CD8-positive, alpha-beta memory T cell (primary cell): Measurements from ENCODE around the gene UMAD1. TPM values are rescaled to one million over a fixed set of nuclear protein-coding genes. Genes with fewer than 3 reads are reported as not detected.

Experiments used
- CTCF ChIA-PET: fragments of 350-600 bp; sonication (Branson Sonifier 250); formaldehyde crosslinking; loops from one replicate; lab custom pipeline; 2021; ENCODE audit warnings: antibody characterized with exemption; lab: Charles Lee
- POLR2A ChIA-PET: fragments of 350-600 bp; sonication (Branson Sonifier 250); formaldehyde crosslinking; loops from one replicate; lab custom pipeline; 2021; ENCODE audit warnings: antibody characterized with exemption; lab: Charles Lee
- DNase-seq, 5 donors: peaks; one replicate each; pipeline versions ENCODE4 v3.0.0 to v3.0.0-alpha.2; 2020 to 2022; ENCODE audit warnings: mixed read lengths in 1 of 5
- H3K27ac ChIP-seq: one replicate; pipeline ENCODE4 v1.7.0; 2013; ENCODE audit warnings: low read depth, mild to moderate bottlenecking, low read length, moderate library complexity
- H3K27me3 ChIP-seq: 2 replicates; pipeline ENCODE4 v1.7.0; 2013; ENCODE audit warnings: low read length, mild to moderate bottlenecking; ENCODE audit not compliant: insufficient read depth, poor library complexity, severe bottlenecking
- H3K36me3 ChIP-seq: 2 replicates; pipeline ENCODE4 v1.7.0; 2013; ENCODE audit warnings: mild to moderate bottlenecking, low read length, moderate library complexity; ENCODE audit not compliant: insufficient read depth
- H3K4me1 ChIP-seq: 2 replicates; pipeline ENCODE4 v1.7.0; 2013; ENCODE audit warnings: mild to moderate bottlenecking, low read length, moderate library complexity; ENCODE audit not compliant: insufficient read depth
- H3K4me3 ChIP-seq: 2 replicates; pipeline ENCODE4 v1.7.0; 2013; ENCODE audit warnings: mild to moderate bottlenecking, low read length
- H3K9me3 ChIP-seq: 2 replicates; pipeline ENCODE4 v1.7.0; 2013; ENCODE audit warnings: mild to moderate bottlenecking, low read length
- H3K27ac Mint-ChIP-seq, 8 donors: one replicate each; pipeline ENCODE4 v1.8.0; 2020 to 2021; ENCODE audit warnings: mixed read lengths in 8 of 8, mild to moderate bottlenecking in 6 of 8, inconsistent platforms in 3 of 8, moderate library complexity in 3 of 8
- H3K27me3 Mint-ChIP-seq, 2 donors: one replicate each; pipeline ENCODE4 v1.8.0; 2020 to 2021; ENCODE audit warnings: mixed read lengths in 2 of 2, mild to moderate bottlenecking in 1 of 2, moderate library complexity in 1 of 2
- H3K36me3 Mint-ChIP-seq, 3 donors: one replicate each; pipeline ENCODE4 v1.8.0; 2020 to 2021; ENCODE audit warnings: mixed read lengths in 3 of 3, inconsistent platforms in 1 of 3, mild to moderate bottlenecking in 1 of 3
- H3K4me1 Mint-ChIP-seq, 3 donors: one replicate each; pipeline ENCODE4 v1.8.0; 2020 to 2021; ENCODE audit warnings: mixed read lengths in 3 of 3, inconsistent platforms in 1 of 3, mild to moderate bottlenecking in 1 of 3
- H3K4me3 Mint-ChIP-seq, 7 donors: one replicate each; pipeline ENCODE4 v1.8.0; 2020 to 2021; ENCODE audit warnings: mixed read lengths in 7 of 7, mild to moderate bottlenecking in 6 of 7, moderate library complexity in 4 of 7, inconsistent platforms in 2 of 7
- H3K9me3 Mint-ChIP-seq, 5 donors: one replicate each; pipeline ENCODE4 v1.8.0; 2020 to 2022; ENCODE audit warnings: mixed read lengths in 5 of 5, mild to moderate bottlenecking in 3 of 5, moderate library complexity in 2 of 5, inconsistent platforms in 1 of 5
- polyA plus RNA-seq: library from polyadenylated mRNA; unstranded; fragments of 300-500 nt; fragmentation: Illumina TruSeq; gene quantifications from one replicate; pipeline ENCODE4 v1.2.3, GENCODE V29; 2021
- total RNA-seq, 2 experiments: library from RNA; stranded (reverse); gene quantifications; one replicate each; pipeline ENCODE4 v1.2.3, GENCODE V29; 2021

UMAD1 gene
- 10 to 100 TPM; 13.5 to 14.8 TPM for total RNA-seq
- polyA plus RNA-seq: 27.4 TPM

GRCh38 chr7:7640221-7641128 lies at the start of gene UMAD1:
Gene UMAD1, plus strand, starts transcription at chr7:7640752. Its CDS starts 32,620 bp downstream, at chr7:7673372.
- Mint-ChIP-seq H3K4me3 (peak within 1 kb of the TSS; percentile 80 to 99 (median 97)), H3K27ac (peak within 1 kb of the TSS; percentile 94 to 99 (median 98)), H3K4me1 (peaks cover 42 to 59% (median 58%) of the 10 kb centered on the region in 3 donors), H3K27me3 (peaks cover 0 to 3% of the 10 kb centered on the region in 2 donors), H3K9me3 (no peaks in the 10 kb centered on the region), H3K36me3 (peaks cover 1 to 57% (median 13%) of the 10 kb centered on the region in 3 donors)
- peak; percentile 95 to 99 (median 99) for DNase-seq
- H3K9me3 ChIP-seq: no peaks in the 10 kb centered on the region
- peaks cover 22% of the 10 kb centered on the region for H3K4me1 ChIP-seq
- H3K27me3 ChIP-seq: no peaks in the 10 kb centered on the region
- H3K36me3 ChIP-seq: peaks cover 5% of the 10 kb centered on the region
- POLR2A ChIA-PET: interaction anchor here (0.8 to 2.7 kb wide), 12 partner anchors 12 to 557 kb away, joined by 3 to 36 read pairs (median 4); partner anchors contain the start of genes C1GALT1 and GLCCI1
- peak within 1 kb of the TSS; percentile 97 for H3K4me3 ChIP-seq
- H3K27ac ChIP-seq: peak within 1 kb of the TSS; percentile 97
- CTCF ChIA-PET: interaction anchor here (1.0 to 2.0 kb wide), 11 partner anchors 11 to 576 kb away, joined by 3 to 6 read pairs (median 3); partner anchors contain the start of genes C1GALT1 and GLCCI1

GRCh38 chr7:7595451-7595850 lies 45.1 kb upstream of the UMAD1 start:
- ChIA-PET CTCF (interaction anchor here (0.9 to 1.6 kb wide), 8 partner anchors 10 to 701 kb away, joined by 3 to 7 read pairs (median 4); partner anchors contain the start of gene UMAD1), POLR2A (no interaction called here)
- peaks cover 10 to 14% (median 10%) of the 10 kb centered on the region in 3 donors for H3K4me1 Mint-ChIP-seq
- H3K9me3 Mint-ChIP-seq: peaks cover 0 to 2% (median 0%) of the 10 kb centered on the region in 5 donors
- H3K27me3 Mint-ChIP-seq: no peaks in the 10 kb centered on the region
- no peak overlapping the region for H3K27ac ChIP-seq
- peak in 2 of 5 donors; percentile 10 to 21 for DNase-seq
- peak overlapping the region in 1 of 8 donors; percentile 22 for H3K27ac Mint-ChIP-seq
- H3K36me3 ChIP-seq: peaks cover 13% of the 10 kb centered on the region
- H3K36me3 Mint-ChIP-seq: peaks cover 19 to 58% (median 20%) of the 10 kb centered on the region in 3 donors
- H3K4me3 Mint-ChIP-seq: no peak overlapping the region
- H3K4me3 ChIP-seq: no peak overlapping the region
- H3K9me3 ChIP-seq: no peaks in the 10 kb centered on the region
- H3K4me1 ChIP-seq: no peaks in the 10 kb centered on the region
- H3K27me3 ChIP-seq: no peaks in the 10 kb centered on the region

GRCh38 chr7:7596176-7596575 lies 44.4 kb upstream of the UMAD1 start:
- peaks cover 0 to 5% (median 2%) of the 10 kb centered on the region in 5 donors for H3K9me3 Mint-ChIP-seq
- ChIA-PET POLR2A (no interaction called here), CTCF (interaction anchor here (1.0 to 1.6 kb wide), 5 partner anchors 11 to 700 kb away, joined by 3 to 7 read pairs (median 4); partner anchors contain the start of gene UMAD1)

GRCh38 chr7:7607010-7607409 lies 33.5 kb upstream of the UMAD1 start:
- DNase-seq: no peak
- Histone ChIP-seq H3K27me3 (no peaks in the 10 kb centered on the region), H3K4me1 (no peaks in the 10 kb centered on the region), H3K9me3 (no peaks in the 10 kb centered on the region), H3K27ac (no peak overlapping the region), H3K4me3 (no peak overlapping the region), H3K36me3 (peaks cover 13% of the 10 kb centered on the region)
- Mint-ChIP-seq H3K4me1 (no peaks in the 10 kb centered on the region), H3K27me3 (no peaks in the 10 kb centered on the region), H3K4me3 (no peak overlapping the region), H3K36me3 (peaks cover 5 to 26% (median 13%) of the 10 kb centered on the region in 3 donors), H3K27ac (no peak overlapping the region), H3K9me3 (no peaks in the 10 kb centered on the region)
- ChIA-PET POLR2A (no interaction called here), CTCF (interaction anchor here (0.7 kb wide), 1 partner anchor 592 kb away, joined by 3 read pairs; no protein-coding TSS in a partner anchor)

More at GRCh38 chr7:7596176-7596575, 44.4 kb upstream of the UMAD1 start:
- no peaks in the 10 kb centered on the region for H3K27me3 ChIP-seq
- H3K27ac ChIP-seq: no peak overlapping the region
- DNase-seq: no peak
- no peaks in the 10 kb centered on the region for H3K4me1 ChIP-seq
- H3K4me3 Mint-ChIP-seq: peak overlapping the region in 1 of 7 donors; percentile 39
- H3K36me3 ChIP-seq: peaks cover 8% of the 10 kb centered on the region
- H3K4me3 ChIP-seq: no peak overlapping the region
- peaks cover 10 to 14% (median 10%) of the 10 kb centered on the region in 3 donors for H3K4me1 Mint-ChIP-seq
- no peaks in the 10 kb centered on the region for H3K27me3 Mint-ChIP-seq
- H3K36me3 Mint-ChIP-seq: peaks cover 18 to 53% (median 22%) of the 10 kb centered on the region in 3 donors
- no peaks in the 10 kb centered on the region for H3K9me3 ChIP-seq
- H3K27ac Mint-ChIP-seq: peak overlapping the region in 1 of 8 donors; percentile 51

GRCh38 chr7:7609330-7609729 lies 31.2 kb upstream of the UMAD1 start:
- H3K4me1 ChIP-seq: no peaks in the 10 kb centered on the region
- ChIA-PET POLR2A (no interaction called here), CTCF (no interaction called here)
- Mint-ChIP-seq H3K4me1 (no peaks in the 10 kb centered on the region), H3K36me3 (peaks cover 5 to 26% (median 13%) of the 10 kb centered on the region in 3 donors), H3K9me3 (no peaks in the 10 kb centered on the region), H3K27me3 (no peaks in the 10 kb centered on the region), H3K4me3 (no peak overlapping the region), H3K27ac (no peak overlapping the region)
- no peaks in the 10 kb centered on the region for H3K27me3 ChIP-seq
- H3K36me3 ChIP-seq: peaks cover 13% of the 10 kb centered on the region
- no peak overlapping the region for H3K4me3 ChIP-seq
- H3K9me3 ChIP-seq: no peaks in the 10 kb centered on the region
- DNase-seq: no peak
- H3K27ac ChIP-seq: no peak overlapping the region

- H3K9me3 ChIP-seq: no peaks in the 10 kb centered on the region
- H3K4me1 ChIP-seq: no peaks in the 10 kb centered on the region
- Mint-ChIP-seq H3K27me3 (no peaks in the 10 kb centered on the region), H3K27ac (no peak overlapping the region), H3K4me1 (peaks cover 0 to 2% (median under 1%) of the 10 kb centered on the region in 3 donors), H3K4me3 (no peak overlapping the region), H3K9me3 (no peaks in the 10 kb centered on the region), H3K36me3 (peaks cover 4 to 13% (median 11%) of the 10 kb centered on the region in 3 donors)
- DNase-seq: no peak
- POLR2A ChIA-PET: no interaction called here
- H3K27ac ChIP-seq: no peak overlapping the region
- H3K36me3 ChIP-seq: no peaks in the 10 kb centered on the region
- H3K27me3 ChIP-seq: no peaks in the 10 kb centered on the region
- CTCF ChIA-PET: interaction anchor here (1.3 kb wide), 1 partner anchor 578 kb away, joined by 3 read pairs; no protein-coding TSS in a partner anchor
- H3K4me3 ChIP-seq: no peak overlapping the region
Observed at GRCh38 chr7:7612519-7612918, 28.0 kb upstream of the UMAD1 start.

GRCh38 chr7:7613210-7613609 lies 27.3 kb upstream of the UMAD1 start:
- CTCF ChIA-PET: no interaction called here
- peaks cover 0 to 5% (median 2%) of the 10 kb centered on the region in 3 donors for H3K4me1 Mint-ChIP-seq
- H3K27me3 Mint-ChIP-seq: no peaks in the 10 kb centered on the region

More at GRCh38 chr7:7613210-7613609, 27.3 kb upstream of the UMAD1 start:
- POLR2A ChIA-PET: no interaction called here
- no peaks in the 10 kb centered on the region for H3K4me1 ChIP-seq
- H3K27ac ChIP-seq: no peak overlapping the region
- no peak overlapping the region for H3K4me3 ChIP-seq
- no peaks in the 10 kb centered on the region for H3K9me3 ChIP-seq
- Mint-ChIP-seq H3K27ac (no peak overlapping the region), H3K4me3 (no peak overlapping the region), H3K9me3 (no peaks in the 10 kb centered on the region), H3K36me3 (peaks cover 0 to 7% (median 6%) of the 10 kb centered on the region in 3 donors)
- H3K27me3 ChIP-seq: no peaks in the 10 kb centered on the region
- no peaks in the 10 kb centered on the region for H3K36me3 ChIP-seq
- no peak for DNase-seq
